Amygdala (tissue), 56 donors: ENCODE results near the gene CFAP410.
A peak's percentile ranks its signal among the peaks of the same experiment; 100 is the strongest.
"Not testable (repeated sequence)": the region's sequence is repeated elsewhere in the genome, so short reads cannot be mapped to it uniquely, and the experiment has no call there.

Experiments
- DNase-seq, 56 donors: peaks; one replicate each; lab custom pipeline; 2025; lab: John Stamatoyannopoulos, UW

Gene CFAP410

DNA sequence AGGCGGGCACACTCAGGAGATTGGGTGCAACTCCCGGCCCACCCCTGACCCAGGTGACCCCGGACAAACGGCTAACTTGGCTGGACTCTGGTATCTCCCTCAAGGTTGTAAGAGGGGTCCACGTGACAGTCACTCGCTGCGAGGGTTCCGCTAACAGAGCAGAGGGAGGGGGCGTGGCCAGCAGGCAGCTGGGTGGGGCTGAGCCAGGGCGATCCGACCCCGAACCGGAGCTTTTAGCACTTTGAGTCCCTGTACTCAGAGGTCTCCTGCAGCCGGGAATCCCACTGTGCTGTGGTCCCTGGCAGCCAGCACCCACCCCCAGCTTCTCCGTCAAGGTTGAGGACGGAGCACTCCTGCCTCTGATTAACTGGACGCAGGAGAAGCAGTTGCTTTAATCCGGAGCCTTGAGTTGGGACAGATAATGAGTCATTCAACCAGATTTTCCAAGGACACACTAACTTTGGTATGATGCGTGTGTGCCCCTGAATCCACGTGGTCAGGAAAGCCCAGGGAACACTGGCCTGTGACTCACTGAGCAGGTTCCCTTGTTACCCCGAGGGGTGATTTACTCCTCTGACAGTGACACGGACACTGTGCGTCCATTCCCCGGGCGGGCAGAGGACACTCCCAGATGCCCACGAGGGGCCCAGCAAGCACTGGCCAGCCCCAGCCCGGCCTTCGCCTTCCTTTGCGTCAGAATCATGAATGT is 31.0 kb upstream of the CFAP410 start:
- DNase-seq = peak in 2 of 56 donors; percentile 37 to 59

DNA sequence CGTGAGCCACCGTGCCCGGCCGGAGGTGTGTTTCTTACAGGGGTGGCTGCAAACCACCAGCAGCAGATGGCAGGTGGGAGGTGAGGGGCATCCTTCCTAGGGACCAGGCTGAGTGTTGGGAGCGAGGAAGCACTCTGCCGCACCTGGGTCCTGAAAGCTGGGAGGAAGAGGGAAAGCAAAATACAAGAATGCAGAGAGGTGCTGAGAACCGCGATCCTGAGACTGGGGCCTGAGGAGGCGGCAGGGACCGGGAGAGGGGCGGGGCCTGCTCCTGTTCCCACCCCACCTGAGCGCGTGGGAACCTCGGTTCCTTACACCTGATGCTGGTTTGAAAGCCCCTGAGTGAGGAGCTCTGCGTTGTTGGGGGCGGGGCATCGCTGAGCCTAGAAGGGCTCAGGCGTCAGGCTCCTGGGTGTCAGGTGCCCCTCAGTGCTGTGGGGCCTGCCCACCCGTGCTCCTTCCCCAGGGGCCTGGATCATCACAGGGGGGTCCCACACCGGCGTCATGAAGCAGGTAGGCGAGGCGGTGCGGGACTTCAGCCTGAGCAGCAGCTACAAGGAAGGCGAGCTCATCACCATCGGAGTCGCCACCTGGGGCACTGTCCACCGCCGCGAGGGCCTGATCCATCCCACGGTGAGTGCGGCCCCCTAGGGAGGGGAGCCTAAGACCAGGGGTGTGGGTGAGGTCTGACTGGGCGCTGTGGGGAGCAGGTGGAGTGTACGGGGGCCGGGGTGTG is 29.7 kb upstream of the CFAP410 start:
- DNase-seq = peak in 1 of 56 donors; percentile 21

DNA sequence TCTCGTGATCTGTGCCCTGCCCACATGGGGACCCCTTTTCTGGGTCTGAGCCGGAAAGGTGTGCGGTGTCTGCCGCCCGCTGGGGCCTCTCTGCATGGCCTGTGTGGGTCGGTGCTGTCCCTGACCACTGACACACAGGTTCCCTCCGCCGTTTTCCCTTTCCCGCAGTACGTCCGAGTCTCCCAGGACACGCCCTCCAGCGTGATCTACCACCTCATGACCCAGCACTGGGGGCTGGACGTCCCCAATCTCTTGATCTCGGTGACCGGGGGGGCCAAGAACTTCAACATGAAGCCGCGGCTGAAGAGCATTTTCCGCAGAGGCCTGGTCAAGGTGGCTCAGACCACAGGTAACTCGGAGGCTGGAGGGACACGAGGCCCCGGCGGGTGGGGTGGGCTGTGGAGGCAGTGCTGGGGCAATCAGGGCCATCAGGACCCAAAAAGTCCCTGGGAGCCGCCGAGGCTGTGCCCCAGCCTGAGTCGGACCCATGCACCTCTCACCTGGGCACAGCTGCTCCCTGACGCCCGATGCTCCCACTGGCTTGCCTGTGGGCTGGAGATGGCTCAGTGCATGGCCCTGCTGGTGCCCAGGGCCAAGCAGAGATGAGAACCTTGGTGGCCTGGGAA is 27.5 kb upstream of the CFAP410 start:
- no peak for DNase-seq

DNA sequence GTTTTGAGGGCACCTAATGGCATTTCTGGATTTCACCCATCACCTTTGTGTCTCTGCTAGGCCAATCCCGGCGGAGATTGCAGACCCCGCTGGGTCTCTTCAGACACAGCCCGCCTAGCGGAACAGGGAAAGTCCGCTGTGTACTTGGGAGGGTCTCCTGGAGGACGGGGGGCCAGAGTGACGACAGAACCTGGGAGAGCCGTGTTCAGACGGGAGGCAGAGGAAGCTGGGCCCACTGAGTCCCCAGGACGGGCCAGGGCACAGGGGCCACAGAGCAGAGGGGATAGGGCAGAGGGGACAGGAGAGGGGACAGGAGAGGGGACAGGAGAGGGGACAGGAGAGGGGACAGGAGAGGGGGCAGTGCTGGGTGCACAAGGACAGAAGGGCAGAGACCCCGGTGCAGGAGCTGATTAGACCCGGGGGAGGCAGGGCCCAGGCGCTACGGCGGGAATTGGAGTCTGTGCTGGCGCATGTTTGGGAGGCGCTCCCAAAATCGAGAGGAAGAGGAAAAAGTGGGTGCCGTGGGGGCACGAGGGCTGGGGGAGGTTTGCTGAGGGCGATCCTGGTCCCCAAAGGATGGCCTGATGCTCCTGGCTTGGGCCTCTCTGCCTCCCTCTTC is 26.9 kb upstream of the CFAP410 start:
- no peak for DNase-seq

DNA sequence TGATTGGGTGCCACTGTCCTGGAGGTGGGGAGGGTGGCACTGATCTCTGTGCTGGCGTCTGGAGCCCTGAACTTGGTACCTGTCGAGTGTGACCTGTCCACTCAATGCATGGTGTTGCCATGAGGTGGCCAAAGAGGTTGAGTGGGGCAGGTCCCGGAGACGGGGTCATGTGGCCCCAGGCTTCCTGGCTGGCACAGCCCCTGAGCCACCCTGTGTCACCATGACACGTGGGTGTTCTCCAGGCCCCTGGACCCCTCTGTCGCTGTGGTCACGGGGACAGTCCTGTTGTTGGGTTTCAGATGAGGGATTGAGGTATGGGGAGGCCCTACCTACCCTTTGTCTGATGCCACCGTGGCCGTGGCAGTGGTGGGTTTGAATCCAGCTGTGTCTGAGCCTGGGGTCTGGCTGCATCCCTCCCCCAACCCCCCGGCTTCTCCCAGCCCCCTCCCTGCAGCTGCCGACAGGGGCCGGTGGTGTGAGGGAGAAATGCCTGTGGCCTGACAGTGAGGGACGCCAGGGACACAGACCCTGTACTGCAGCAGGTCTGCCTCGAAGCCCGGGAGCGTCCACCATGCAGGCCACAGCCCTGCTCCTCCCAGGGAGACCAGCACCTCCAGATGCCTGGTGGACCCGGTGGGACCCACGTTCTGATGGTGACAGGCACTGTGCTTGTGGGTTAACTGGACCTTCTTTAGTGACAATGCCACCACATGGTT is 26.2 kb upstream of the CFAP410 start:
- DNase-seq = no peak

DNA sequence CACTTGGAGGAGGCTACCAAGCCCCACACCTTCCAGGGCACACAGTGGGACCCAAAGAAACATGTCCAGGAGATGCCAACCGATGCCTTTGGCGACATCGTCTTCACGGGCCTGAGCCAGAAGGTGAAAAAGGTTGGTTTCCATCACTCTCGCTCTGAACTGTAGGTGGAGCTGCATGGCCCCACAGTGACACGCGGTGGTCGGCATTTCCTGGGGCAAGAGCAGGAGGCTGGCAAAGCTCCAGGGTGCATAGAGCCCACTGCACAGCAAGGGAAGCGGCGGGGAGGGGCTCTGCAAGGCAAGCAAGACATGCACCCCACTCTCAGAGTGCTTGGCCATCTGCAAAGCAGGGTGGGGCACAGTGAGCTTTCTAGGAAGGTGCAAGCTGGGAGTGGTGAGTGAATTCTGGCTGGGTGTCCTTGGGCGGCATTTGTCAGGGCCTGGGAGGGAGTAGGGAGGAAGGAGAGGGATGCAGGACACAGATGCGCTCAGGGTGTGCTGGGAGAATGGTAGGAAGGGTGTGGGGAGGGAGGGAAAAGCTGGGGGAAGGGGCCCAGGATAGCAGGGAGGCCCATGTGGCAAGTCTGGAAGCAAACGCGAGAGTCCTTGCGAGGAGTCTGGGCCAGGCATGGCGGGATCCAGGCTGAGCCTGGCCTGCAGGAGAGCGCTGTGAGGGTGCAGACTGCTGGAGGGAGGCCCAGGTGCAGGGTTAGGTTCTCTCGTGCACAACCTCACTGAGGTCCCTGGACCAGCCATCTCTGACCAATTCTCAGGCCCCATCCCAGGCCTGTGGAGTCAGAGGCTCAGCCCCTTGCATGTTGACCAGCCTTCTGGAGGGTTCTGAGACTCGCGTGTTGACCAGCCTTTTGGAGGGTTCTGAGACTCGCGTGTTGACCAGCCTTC is 25.2 kb upstream of the CFAP410 start:
- no peak for DNase-seq

DNA sequence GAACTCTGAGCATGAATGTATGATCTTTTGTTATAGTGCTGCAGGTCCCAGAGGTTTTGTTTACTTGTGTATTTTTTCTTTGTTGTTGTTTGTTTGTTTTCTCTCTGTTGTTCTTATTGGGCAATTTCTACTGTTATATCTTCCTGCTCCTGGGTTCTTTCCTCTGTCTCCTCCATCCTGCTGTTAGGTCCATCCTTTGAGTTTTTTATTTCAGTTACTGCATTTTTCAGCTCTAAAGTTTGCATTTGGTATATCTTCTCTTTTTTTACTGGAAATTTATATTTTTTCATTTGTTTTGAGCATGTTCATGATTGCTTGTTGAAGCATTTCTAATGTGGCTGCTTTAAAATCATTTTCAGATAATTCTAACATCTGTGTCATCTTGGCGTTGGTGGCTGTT is 24.1 kb upstream of the CFAP410 start:
- no peak for DNase-seq

DNA sequence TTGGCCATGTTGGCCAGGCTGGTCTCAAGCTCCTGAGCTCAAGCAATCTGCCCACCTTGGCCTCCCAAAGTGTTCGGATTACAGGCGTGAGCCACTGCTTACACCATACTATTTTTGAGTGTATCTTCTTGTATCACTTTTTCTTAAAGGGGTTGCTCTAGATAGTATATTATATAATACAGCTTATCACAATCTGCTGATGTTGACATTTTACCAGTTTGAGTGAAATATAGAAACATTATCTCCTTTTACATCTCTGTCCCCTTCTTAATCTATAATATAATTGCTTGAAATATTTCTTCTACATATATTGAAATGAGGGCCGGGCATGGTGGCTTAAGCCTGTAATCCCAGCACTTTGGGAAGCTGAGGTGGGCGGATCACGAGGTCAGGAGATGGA is 22.7 kb upstream of the CFAP410 start:
- not testable (repeated sequence) for DNase-seq

DNA sequence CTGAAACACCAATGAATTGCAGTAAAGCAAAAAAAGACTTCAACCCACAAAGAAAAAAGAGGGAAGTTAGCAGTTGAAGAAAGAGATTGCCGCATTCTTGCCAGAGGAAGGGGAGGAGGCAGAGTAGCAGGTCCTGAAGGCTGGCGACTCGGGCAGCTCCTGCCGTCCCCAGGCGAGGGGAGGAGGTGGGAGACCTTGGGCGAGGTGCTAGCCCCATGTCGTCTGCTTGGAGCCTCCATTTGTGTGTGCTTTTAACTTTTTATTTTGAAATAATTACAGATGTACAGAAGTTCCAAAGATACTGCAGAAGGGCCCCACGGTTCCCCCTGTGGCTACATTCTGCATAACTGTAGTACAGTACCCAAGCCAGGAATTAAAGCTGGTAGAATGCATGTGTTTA is 21.0 kb upstream of the CFAP410 start:
- DNase-seq = no peak

DNA sequence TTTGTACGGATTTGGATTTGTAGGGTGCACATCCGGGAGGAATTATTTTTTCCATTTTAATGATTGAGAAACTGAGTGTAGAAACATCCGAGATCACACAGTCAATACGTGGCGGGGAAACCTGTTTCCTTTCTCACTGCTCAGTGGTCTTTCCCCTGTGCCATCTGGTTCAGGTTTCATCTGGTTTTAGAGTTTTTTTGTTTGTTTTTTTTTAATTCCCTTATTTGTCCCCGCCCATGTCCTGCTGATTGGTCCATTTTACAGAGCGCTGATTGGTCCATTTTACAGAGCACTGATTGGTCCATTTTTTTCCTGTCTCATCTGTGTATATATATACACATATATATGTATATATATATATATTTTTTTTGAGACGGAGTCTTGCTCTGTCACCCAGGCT is 20.2 kb upstream of the CFAP410 start:
- no peak for DNase-seq

DNA sequence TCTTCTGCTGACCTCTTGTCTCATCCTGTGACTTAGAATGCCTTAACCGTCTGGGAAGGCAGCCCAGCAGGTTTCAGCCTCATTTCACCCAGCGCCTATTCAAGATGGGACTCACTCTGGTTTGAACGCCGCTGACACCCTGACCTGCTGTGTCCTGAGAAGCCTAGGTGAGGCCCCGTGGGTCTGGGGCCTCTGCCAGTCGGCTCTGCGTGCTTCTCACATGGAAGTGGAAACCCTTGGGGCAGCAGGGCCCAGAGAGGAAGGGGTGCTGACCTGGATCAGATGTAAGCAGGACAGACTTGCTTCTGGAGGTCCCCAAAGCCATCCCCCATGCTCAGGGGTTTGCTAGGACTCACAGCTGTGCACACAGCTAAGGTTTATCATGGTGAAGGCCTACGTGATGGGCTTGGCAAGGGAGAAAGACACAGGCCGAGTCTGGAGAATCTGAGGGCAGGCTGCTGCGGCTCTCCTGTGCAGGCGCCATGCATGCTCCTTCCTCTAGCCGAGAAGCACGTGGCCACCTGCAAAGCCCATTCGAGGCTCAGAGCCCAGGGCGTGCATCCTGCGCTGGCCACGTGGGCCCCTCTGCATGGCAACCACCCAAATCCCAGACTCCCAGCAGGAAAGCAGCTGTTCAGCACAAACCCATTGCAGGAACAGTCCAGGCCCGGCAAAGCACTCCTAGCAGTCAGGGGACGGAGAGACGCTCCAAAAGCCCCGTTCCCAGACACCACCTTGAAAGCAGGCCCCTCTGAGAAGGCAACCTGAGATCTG is 18.1 kb upstream of the CFAP410 start:
- DNase-seq = no peak

DNA sequence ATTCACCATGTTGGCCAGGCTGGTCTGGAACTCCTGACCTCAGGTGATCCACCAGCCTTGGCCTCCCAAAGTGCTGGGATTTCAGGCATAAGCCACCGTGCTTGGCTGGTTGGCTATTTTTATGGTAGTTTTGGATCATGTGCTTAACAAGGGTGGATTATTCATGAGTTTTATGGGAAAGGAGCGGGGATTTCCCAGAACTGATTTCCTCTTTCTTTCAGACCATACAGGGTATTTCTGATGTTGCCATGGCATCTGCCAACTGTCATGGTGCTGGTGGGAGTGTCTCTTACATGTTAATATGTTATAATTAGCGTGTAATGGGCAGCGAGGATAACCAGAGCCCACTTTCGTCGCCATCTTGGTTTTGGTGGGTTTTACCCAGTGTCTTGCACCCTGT is 17.4 kb upstream of the CFAP410 start:
- no peak for DNase-seq

DNA sequence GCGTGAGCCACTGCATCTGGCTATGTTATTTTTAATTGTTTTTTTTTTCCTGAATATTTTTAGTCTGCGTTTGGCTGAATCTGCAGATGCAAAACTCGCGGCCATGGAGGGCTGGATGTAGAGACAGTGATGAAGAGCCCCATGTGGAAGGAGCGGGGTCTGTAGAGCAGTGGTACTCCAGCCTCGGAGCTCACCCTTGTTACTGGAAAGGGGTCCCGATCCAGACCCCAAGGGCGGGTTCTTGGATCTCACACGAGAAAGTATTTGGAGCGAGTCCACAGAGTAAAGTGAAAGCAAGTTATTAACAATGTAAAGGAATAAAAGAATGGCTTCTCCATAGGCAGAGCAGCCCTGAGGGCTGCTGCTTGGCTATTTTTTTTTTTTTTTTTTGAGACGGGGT is 17.0 kb upstream of the CFAP410 start:
- DNase-seq = no peak

DNA sequence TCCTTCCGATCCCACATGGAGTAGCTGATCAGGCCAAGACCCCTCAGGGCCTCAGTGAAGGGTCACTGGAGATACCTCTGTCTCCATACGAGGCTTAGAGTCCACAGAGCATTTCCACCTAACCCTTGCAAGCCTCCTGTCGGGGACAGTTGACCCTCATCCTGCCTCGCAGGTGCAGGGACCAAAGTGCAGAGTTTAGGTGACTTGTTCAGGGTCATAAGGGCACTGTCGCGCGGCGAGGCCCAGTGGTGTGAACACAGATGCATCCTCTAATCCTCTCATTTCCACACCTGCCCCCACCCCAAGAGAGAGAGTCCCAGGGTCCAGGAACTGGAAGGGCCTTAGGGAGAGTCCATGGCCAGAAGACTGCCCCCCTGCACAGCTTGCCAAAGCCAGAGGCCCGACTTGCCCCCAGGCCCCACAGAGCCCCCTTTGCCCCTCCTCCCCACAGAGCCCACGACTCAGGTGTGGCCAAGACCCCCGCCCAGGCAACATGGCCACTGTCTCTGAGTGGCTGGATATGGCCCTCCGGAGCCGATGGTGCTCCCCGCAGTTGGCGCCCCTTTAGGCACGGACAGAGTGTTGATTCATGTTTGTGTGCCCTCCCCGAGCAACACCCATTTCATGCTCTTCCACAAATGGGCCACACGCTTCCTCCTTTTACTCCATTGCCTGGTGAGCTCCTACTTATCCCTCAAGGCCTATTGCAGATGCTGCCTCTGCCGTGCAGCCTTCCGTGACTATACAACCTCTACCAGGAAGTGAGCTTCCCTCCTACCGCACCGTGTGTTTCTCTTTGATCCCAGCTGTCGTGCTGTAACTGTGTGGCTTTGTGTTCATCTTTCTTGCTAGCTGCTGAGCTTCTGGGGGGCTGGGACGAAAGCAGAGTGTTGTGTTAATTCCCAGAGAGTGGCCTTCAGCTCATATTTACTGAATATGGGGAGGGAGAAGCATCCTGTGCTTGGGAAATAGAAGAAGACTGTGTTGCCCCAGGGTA is 15.9 kb upstream of the CFAP410 start:
- no peak for DNase-seq

DNA sequence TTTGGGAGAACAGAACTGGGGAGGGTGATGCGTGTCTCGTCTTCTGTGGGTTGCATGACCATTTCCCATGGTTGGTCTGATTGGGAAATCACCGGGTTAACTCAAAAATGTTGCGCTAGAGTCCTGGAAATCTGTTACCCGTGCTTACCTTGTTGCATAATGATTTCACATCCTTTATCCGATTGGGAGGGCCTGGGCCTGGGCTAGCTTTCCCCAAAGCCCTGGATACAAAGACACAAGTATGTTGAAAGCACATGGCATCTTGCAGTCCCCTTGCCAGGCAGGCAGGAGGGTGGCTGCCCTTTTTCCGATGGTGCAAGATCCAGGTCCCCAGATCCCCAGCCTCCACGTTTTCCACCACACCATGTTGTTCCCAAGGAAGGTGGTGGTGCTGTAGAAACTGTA is 14.8 kb upstream of the CFAP410 start:
- no peak for DNase-seq

DNA sequence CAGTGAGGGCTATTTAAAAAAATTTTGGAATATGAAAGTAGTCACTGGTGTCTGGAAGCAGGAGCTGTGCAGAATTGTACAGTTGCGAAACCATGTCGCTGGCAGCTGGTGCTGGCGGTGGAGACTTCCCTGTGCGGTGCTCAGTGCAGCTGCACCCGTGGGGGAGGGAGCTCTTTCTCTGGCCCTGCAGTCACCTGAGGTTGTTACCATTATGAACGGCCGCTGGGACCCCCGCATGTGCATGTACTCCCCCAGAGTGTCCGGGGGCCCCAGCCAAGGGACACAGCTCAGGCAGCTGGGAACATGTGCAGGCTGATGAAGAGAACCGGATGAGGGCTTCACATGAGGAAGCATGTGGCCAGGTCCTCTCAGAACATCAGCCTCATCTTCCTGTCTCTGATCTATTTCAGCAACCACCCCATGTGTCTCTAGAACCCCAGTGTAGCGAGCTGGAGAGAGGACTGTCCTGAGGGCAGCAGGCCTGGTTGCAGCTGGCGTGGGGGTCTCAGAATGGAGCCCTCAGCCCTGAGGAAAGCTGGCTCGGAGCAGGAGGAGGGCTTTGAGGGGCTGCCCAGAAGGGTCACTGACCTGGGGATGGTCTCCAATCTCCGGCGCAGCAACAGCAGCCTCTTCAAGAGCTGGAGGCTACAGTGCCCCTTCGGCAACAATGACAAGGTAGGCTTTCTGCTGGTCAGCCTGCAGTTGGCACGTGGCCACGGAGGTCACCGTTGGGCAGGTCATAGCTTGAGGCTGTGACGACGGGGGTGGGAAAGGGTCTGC is 14.2 kb upstream of the CFAP410 start, which contains the start of gene TRPM2:
TSS of gene TRPM2 (plus strand) at position 431 of the 780 bp plus-strand sequence. CDS start at position 511, 80 bp downstream.
- peak in 2 of 56 donors; percentile 27 to 56 for DNase-seq
